ENCODE data around the gene ELAPOR1. TPM values are rescaled to one million over a fixed set of nuclear protein-coding genes. Genes with fewer than 3 reads are reported as not detected.

ELAPOR1 gene
- total RNA-seq, 2 experiments from 2014 or later = 6.3 TPM

- POLR2A ChIA-PET = no interaction called here
- Mint-ChIP-seq H3K4me3 (no peak overlapping the region), H3K27me3 (no peaks in the 10 kb centered on the region), H3K4me1 (no peaks in the 10 kb centered on the region), H3K9me3 (no peaks in the 10 kb centered on the region), H3K27ac (no peak overlapping the region), H3K36me3 (ENCODE audit: low read depth) (no peaks in the 10 kb centered on the region)
- CTCF ChIA-PET = interaction anchor here (1.2 to 1.3 kb wide), 2 partner anchors 10 to 19 kb away, joined by 3 read pairs; no protein-coding TSS in a partner anchor
- no peak for DNase-seq
Measured at GRCh38 chr1:109149874-109150601, 36.1 kb downstream of the ELAPOR1 start.

GRCh38 chr1:109151146-109151990, 37.5 kb downstream of the ELAPOR1 start:
- no peak for DNase-seq
- H3K27me3 Mint-ChIP-seq = no peaks in the 10 kb centered on the region
- no peak overlapping the region for H3K27ac Mint-ChIP-seq
- POLR2A ChIA-PET = no interaction called here
- no peaks in the 10 kb centered on the region for H3K36me3 Mint-ChIP-seq (ENCODE audit: low read depth)
- H3K9me3 Mint-ChIP-seq = no peaks in the 10 kb centered on the region
- no peaks in the 10 kb centered on the region for H3K4me1 Mint-ChIP-seq
- H3K4me3 Mint-ChIP-seq = no peak overlapping the region
- CTCF ChIA-PET = interaction anchor here (0.6 to 1.1 kb wide), 4 partner anchors 11 to 141 kb away, joined by 3 to 5 read pairs (median 3); no protein-coding TSS in a partner anchor

GRCh38 chr1:109152196-109152595, 38.3 kb downstream of the ELAPOR1 start:
- H3K4me1 Mint-ChIP-seq = no peaks in the 10 kb centered on the region

GRCh38 chr1:109156916-109157385, 43.0 kb downstream of the ELAPOR1 start:
- H3K36me3 Mint-ChIP-seq (ENCODE audit: low read depth) = no peaks in the 10 kb centered on the region
- H3K27me3 Mint-ChIP-seq = no peaks in the 10 kb centered on the region
- ChIA-PET CTCF (no interaction called here), POLR2A (no interaction called here)
- H3K9me3 Mint-ChIP-seq = no peaks in the 10 kb centered on the region
- DNase-seq = no peak
- no peak overlapping the region for H3K27ac Mint-ChIP-seq
- peaks cover 12% of the 10 kb centered on the region for H3K4me1 Mint-ChIP-seq
- no peak overlapping the region for H3K4me3 Mint-ChIP-seq

More at GRCh38 chr1:109152196-109152595, 38.3 kb downstream of the ELAPOR1 start:
- Mint-ChIP-seq H3K27me3 (no peaks in the 10 kb centered on the region), H3K27ac (no peak overlapping the region), H3K36me3 (ENCODE audit: low read depth) (no peaks in the 10 kb centered on the region), H3K9me3 (no peaks in the 10 kb centered on the region), H3K4me3 (no peak overlapping the region)
- ChIA-PET CTCF (interaction anchor here (1.1 kb wide), 1 partner anchor 11 kb away, joined by 5 read pairs; no protein-coding TSS in a partner anchor), POLR2A (no interaction called here)
- DNase-seq = no peak

GRCh38 chr1:109158433-109158832, 44.5 kb downstream of the ELAPOR1 start:
- CTCF ChIA-PET = interaction anchor here (0.7 kb wide), 1 partner anchor 13 kb away, joined by 3 read pairs; no protein-coding TSS in a partner anchor
- H3K9me3 Mint-ChIP-seq = no peaks in the 10 kb centered on the region
- H3K4me1 Mint-ChIP-seq = peaks cover 26% of the 10 kb centered on the region
- no peak overlapping the region for H3K4me3 Mint-ChIP-seq
- POLR2A ChIA-PET = no interaction called here
- H3K36me3 Mint-ChIP-seq (ENCODE audit: low read depth) = no peaks in the 10 kb centered on the region
- H3K27ac Mint-ChIP-seq = no peak overlapping the region
- no peak for DNase-seq
- H3K27me3 Mint-ChIP-seq = no peaks in the 10 kb centered on the region

GRCh38 chr1:109159326-109159725, 45.4 kb downstream of the ELAPOR1 start:
- ChIA-PET CTCF (interaction anchor here (0.7 to 1.1 kb wide), 2 partner anchors 10 to 13 kb away, joined by 3 read pairs; no protein-coding TSS in a partner anchor), POLR2A (no interaction called here)
- no peaks in the 10 kb centered on the region for H3K9me3 Mint-ChIP-seq
- H3K36me3 Mint-ChIP-seq (ENCODE audit: low read depth) = no peaks in the 10 kb centered on the region
- no peak overlapping the region for H3K27ac Mint-ChIP-seq
- no peaks in the 10 kb centered on the region for H3K27me3 Mint-ChIP-seq
- DNase-seq = no peak
- no peak overlapping the region for H3K4me3 Mint-ChIP-seq
- peaks cover 30% of the 10 kb centered on the region for H3K4me1 Mint-ChIP-seq

- ChIA-PET CTCF (interaction anchor here (1.1 kb wide), 1 partner anchor 11 kb away, joined by 3 read pairs; no protein-coding TSS in a partner anchor), POLR2A (interaction anchor here (1.2 kb wide), 1 partner anchor 60 kb away, joined by 4 read pairs; no protein-coding TSS in a partner anchor)
- peaks cover 30% of the 10 kb centered on the region for H3K4me1 Mint-ChIP-seq
- H3K4me3 Mint-ChIP-seq = no peak overlapping the region
- H3K27ac Mint-ChIP-seq = no peak overlapping the region
- no peaks in the 10 kb centered on the region for H3K36me3 Mint-ChIP-seq (ENCODE audit: low read depth)
- no peak for DNase-seq
- no peaks in the 10 kb centered on the region for H3K9me3 Mint-ChIP-seq
- H3K27me3 Mint-ChIP-seq = no peaks in the 10 kb centered on the region
Measured at GRCh38 chr1:109160071-109160840, 46.3 kb downstream of the ELAPOR1 start.

- CTCF ChIA-PET = interaction anchor here (0.6 to 1.9 kb wide), 2 partner anchors 10 to 1228 kb away, joined by 3 to 9 read pairs; no protein-coding TSS in a partner anchor
- Mint-ChIP-seq H3K4me1 (peaks cover 30% of the 10 kb centered on the region), H3K27me3 (no peaks in the 10 kb centered on the region), H3K36me3 (ENCODE audit: low read depth) (no peaks in the 10 kb centered on the region), H3K9me3 (no peaks in the 10 kb centered on the region), H3K4me3 (peak overlapping the region; percentile 8), H3K27ac (peak overlapping the region; percentile 73)
- POLR2A ChIA-PET = no interaction called here
- peak; percentile 70 for DNase-seq
Measured at GRCh38 chr1:109161858-109162606, 48.1 kb downstream of the ELAPOR1 start.

- H3K9me3 Mint-ChIP-seq = no peaks in the 10 kb centered on the region
- no peak for DNase-seq
- no peaks in the 10 kb centered on the region for H3K36me3 Mint-ChIP-seq (ENCODE audit: low read depth)
- no peaks in the 10 kb centered on the region for H3K27me3 Mint-ChIP-seq
- H3K4me1 Mint-ChIP-seq = peaks cover 30% of the 10 kb centered on the region
- CTCF ChIA-PET = interaction anchor here (0.6 to 1.9 kb wide), 7 partner anchors 10 to 1963 kb away, joined by 3 to 9 read pairs (median 3); a partner anchor contains a TSS
- H3K4me3 Mint-ChIP-seq = no peak overlapping the region
- H3K27ac Mint-ChIP-seq = peak overlapping the region; percentile 73
- POLR2A ChIA-PET = no interaction called here
Measured at GRCh38 chr1:109162626-109163025, 48.7 kb downstream of the ELAPOR1 start.

GRCh38 chr1:109163551-109163950, 49.6 kb downstream of the ELAPOR1 start:
- Mint-ChIP-seq H3K9me3 (no peaks in the 10 kb centered on the region), H3K4me1 (peaks cover 30% of the 10 kb centered on the region), H3K27ac (no peak overlapping the region), H3K27me3 (no peaks in the 10 kb centered on the region), H3K36me3 (ENCODE audit: low read depth) (no peaks in the 10 kb centered on the region), H3K4me3 (no peak overlapping the region)
- ChIA-PET POLR2A (no interaction called here), CTCF (interaction anchor here (1.1 to 1.9 kb wide), 2 partner anchors 9 to 51 kb away, joined by 4 to 9 read pairs; a partner anchor contains a TSS)
- no peak for DNase-seq
